ENCODE results near the gene PACS1.
"Not testable (repeated sequence)": the region's sequence is repeated elsewhere in the genome, so short reads cannot be mapped to it uniquely, and the experiment has no call there.

PACS1 gene

DNA sequence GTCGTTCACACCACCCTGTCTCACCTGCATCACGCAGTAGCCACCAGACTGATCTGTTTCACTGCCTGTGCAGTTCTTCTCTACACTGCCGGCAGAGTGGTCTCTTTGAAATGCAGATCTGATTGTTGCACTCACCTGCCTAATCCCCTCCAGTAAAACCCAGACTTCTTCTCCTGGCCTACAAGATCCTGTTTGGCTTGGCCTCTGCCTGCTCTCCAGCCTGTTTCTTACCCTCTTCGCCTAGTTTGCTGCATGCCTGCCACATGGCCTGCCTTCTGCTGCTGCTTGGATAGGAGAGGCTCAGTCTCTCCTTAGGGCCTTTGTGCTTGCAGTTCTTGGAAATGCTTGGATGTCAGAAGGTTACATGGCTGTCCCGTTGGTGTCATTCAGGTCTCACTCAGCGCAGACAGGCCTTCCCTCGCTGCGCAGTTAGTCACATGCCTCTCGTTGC is 42.0 kb downstream of the PACS1 start:
- FAIRE-seq = no peak

DNA sequence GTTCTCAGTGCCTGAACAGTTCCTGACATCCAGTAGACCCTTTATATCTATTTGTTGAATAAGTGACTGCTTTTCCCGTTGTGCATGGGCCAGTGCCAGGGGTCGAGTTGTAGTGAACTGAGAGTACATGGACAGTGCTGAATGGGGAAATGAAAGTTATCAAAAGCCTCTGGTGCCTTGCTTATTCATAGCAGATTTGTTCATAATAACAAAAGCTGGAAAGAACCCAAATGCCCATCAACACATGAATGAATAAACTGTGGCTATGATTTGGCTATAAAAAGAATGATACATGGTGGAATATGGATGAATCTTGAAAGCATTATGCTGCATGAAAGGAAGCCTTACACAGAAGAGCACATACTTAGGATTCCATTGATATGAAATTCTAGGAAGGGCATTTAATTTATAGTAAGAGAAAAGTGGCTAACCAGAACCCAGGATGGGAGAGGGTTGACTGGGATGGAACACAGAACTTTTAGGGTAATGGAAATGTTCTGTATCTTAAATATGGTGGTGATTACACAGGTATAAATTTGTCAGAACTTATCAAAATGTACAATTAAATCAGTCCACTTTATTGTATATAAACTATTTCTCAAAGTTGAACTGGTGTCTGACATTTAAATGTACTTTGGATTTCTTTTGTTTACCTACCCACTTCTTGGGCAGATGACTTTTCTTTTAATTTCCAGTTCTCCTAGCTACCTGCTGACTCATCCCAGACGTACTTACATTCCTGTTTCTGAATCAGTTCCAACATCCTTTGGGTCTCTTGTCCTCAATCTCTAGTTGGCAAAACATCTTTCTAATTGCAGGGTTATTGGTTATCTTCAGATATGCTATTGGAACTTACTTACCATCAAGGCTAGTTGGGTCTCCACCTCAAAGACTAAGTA is 42.8 kb downstream of the PACS1 start:
- FAIRE-seq = no peak

DNA sequence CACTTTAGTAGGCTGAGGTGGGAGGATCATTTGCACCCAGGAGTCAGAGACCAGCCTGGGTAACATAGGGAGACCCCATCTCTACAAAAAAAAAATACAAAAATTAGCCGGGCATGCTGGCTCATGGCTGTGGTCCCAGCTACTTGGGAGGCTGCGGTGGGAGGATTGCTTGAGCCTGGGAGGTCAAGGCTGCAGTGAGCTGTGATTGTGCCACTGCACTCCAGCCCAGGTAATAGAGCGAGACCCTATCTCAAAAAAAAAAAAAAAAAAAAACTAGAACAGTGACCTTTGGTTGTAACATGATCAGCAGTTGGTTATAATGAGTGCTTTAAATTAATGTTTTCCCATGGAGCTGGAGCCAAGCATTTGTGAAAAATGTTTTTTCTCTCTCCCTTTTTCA is 44.9 kb downstream of the PACS1 start:
- not testable (repeated sequence) for FAIRE-seq

DNA sequence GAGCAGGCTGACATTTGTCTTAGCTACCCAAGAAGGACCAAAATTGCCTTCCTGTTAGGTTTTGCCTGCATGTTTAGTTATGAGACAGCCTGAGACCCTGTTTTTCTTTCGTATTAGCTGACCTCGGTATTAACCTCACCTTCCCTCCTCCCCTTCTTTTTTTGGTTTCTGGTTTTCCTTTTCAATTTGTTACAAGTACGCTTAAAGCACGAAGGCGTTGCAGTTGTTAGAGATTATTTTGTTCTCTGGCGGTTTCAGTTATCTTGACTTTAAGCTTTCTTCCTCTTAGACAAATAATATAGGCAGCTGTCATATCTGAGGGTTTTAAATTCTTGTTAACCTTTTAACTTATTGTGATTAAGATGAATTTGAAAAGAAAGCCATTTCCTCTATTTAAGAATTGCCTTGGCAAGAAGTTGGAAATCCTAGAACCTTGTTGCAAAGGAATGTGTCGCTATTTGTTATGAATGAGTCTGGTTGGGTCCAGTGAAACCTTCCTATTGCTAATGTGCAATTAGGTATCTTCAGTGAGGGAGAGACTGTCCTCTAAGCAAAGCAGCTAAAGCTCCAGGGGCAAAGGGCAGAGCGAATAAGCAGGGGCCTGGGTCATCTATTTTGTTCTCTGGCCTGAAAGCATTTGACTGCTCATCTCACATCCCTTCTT is 45.7 kb downstream of the PACS1 start:
- no peak for FAIRE-seq

DNA sequence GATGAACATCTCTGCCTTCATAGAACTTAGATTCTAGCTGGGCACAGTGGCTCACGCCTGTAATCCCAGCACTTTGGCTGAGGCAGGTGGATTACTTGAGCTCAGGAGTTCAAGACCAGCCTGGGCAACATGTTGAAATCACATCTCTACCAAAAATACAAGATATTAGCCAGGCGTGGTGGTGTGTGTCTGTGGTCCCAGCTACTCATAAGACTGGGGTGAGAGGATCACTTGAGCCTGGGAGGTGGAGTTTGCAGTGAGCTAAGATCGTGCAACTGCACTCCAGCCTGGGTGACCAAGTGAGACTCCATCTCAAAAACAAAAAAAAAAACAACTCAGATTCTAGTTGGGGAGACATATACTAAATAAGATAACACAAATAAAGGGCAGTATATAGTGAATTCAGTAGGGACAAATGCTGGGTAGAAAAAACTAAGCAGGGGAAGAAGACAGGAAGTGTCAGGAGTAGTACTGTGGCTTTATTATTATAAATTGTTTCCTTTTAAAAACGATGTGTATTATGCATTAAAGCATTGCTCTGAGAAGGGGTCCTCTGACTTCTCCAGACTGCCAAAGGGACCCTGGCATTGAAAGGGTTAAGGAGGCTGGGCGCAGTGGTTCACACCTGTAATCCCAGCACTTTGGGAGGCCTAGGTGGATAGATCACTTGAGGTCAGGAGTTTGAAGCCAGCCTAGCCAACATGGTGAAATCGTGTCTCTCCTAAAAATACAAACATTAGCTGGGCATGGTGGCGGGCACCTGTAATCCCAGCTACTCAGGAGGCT is 46.7 kb downstream of the PACS1 start:
- no peak for FAIRE-seq

DNA sequence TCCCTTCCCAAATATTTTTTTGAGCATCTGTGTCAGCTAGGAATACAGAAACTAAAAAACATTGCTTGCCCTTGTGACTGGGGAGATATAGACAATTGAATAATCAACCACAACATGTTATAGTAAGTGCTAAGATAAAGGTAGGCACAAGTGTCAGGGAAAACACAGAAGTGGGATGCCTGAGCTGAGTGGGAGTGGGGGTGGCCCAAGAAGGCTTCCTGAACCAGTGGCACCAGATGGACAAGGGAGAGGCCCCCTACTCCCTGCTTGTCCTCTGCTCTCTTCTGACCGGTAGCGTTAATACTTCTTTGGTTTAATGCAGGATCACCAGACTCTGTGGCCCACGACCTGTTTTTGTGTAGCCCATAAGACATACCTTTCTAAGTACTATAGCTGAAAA is 48.8 kb downstream of the PACS1 start:
- no peak for FAIRE-seq

DNA sequence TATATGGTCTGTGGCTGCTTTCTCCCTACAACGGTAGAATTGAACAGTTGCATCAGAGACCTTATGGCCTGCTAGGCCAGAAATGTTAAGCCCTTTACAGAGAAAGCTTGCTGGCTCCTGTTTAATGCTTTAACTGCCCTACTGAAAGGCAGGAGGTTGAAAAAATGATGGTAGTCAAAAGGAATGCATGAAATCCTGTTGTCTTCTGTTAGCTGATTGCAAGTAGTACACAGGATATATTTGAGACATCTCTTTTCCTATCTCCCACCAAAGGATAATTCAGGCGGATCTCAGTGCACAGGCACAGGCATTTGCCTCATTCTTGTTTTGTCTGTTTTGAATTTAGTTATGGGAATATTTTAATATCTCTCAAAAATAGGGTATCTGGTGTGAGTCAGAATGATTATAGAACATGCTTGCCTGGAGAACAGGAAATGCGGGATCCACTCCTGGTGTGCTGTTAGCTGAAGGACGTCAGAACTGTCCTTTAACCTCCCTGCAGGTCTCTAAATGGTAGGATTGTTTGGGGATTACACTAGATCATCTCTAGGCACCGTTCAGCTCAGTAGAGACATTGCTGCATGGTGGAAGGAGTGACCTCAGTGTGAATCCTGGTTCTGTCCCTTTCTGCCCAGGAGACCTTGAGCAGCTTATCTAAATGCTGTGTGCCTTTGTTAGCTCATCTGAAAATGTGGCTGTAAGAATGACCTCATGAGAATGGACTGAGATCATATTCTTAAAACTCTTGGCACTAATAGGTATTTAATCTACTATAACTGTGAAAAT is 49.5 kb downstream of the PACS1 start:
- no peak for FAIRE-seq

DNA sequence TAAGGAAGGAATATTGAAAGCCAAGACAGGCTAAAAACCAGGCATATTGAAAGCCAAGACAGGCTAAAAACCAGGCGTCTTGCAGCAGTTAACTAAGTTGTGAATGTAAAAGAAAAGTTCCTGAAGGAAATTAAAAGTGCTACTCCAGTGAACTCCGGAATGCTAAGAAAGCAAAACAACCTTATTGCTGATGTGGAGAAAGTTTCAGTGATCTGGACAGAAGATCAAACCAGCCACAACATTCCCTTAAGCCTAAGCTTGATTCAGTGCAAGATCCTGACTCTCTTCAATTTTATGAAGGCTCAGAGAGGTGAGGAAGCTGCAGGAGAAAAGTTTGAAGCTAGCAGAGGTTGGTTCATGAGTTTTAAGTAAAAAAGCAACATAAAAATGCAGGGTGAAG is 51.4 kb downstream of the PACS1 start:
- FAIRE-seq = no peak

DNA sequence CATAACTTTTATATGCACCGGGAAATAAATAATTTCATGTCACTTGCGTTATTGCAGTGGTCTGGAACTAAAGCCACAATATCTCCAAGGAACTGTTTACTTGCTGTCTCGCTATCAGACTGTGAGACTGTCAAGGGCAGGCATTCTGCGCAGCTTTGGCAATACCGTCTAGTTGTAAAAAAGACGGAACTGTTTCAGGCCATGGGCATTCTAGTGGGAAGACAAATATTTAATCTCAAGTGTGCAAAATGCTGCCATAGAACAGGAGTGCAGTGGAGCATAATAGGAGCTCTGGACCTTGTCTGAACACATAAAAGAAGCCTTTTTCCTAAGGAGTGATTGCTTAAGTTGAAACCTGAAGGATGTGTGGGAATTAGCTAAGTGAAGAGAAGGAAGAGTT is 53.8 kb downstream of the PACS1 start:
- no peak for FAIRE-seq

DNA sequence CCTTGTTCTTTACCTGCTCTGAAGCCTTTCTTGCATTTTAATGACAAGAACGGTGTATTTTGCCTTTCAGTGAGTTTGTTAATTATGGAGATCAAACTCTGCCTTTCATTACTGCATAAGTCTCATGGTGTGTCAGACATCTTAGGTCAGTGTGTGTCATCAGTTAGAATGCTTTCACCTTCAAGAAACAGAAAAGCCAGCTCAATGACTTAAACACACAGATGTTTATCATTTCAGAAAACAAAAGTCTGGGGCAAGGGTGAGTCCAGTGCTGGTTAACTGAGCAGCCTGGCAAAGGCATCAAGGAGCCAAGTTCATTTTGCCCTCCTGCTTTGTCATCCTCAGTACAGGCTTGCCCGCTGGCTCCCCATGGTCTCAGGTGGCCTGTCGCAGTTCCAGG is 54.5 kb downstream of the PACS1 start:
- FAIRE-seq = no peak

DNA sequence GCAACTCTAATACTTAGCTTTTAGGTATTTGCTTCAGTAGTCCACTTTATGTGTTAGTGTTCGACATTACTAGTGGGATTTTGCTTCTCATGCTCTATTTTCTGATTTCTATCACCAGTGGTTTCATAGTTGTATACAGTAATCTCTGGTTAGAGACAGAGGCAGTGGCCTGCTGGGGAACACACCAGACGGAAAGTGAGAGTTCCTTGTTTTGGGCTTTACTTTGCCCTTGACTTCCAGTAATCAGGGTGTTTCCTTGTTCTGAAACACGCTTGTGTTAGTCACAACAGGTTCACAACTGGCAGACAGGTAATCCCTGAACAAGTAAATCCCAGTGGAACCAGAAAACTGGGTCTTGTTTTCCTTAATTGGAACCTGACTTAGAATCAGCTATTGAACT is 56.0 kb downstream of the PACS1 start:
- FAIRE-seq = no peak

DNA sequence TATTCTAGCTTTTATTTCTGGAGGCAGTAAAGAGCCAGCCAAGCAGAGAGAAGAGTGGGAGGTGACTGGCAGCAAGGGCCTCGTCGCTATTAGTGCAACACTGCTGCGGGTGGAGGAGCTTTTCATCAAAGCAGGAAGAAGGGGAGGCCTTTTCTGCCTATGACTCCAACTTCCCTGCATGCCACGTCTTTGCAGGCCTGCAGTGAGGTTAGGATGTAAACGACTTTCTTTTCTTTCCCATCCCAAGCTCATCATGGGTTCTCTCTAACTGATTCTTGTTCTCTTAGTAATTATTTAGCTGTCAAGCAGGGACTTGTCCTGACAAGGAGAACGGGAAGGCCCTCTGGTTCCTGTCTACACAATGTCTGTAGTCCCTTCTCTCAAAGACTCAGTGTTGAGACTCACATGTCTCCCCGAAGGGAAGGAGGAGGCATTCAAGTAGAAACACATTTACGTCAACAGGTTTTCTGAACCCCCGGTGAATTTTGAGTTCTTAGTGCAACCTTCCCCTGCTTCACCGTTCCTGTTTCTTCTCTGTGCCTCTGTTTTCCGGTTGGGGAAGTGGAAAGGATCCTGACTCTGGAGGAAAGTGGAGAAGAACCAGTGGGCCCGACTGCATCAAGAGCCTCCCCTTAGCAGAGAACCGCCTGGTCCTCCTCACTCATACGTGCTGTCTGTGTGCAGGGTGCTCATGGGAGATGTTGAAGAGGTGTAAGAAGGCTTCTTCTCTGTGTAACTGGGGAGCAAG is 56.9 kb downstream of the PACS1 start:
- no peak for FAIRE-seq

DNA sequence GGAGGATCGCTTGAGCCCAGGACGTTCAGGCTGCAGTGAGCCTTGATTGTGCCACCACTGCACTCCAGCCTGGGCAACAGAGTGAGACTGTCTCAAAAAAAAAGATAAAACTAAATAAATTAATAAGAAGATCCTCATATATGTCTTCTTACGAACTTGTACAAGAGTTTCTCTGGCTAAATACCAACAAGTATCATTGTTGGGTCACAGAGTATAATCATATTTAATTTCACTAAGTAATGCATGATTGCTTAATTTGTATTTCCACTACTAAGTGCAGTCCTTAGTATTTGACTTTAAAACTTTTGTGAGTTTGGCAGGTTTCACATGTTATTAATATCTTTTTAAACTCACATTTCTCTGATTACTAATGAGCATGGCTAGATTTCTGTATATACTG is 60.9 kb downstream of the PACS1 start:
- FAIRE-seq = no peak

DNA sequence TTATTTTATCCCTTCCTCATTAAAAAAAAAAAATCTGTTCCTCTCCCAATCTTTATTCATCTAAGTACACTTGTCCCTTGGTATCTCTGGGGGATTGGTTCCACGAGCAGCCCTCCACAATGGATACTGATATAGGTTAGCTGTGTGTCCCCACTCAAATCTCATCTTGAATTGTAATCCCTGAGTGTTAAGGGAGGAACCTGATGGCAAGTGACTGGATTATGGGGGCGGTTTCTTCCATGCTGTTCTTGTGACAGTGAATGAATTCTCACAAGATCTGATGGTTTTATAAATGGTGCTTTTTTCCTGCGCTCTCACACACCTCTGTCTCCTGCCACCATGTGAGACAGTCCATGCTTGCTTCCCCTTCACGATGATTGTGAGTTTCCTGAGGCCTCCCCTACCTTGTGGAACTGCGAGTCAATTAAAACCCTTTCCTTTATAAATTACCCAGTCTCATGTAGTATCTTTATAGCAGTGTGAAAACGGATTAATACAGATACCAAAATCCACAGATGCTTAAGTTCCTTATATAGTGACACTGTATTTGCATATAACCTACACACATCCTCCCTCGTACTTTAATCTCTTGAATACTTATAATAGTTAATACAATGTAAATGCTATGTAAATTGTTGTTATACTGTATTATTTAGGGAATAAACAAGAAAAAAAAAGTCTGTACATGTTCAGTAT is 62.0 kb downstream of the PACS1 start:
- no peak for FAIRE-seq

DNA sequence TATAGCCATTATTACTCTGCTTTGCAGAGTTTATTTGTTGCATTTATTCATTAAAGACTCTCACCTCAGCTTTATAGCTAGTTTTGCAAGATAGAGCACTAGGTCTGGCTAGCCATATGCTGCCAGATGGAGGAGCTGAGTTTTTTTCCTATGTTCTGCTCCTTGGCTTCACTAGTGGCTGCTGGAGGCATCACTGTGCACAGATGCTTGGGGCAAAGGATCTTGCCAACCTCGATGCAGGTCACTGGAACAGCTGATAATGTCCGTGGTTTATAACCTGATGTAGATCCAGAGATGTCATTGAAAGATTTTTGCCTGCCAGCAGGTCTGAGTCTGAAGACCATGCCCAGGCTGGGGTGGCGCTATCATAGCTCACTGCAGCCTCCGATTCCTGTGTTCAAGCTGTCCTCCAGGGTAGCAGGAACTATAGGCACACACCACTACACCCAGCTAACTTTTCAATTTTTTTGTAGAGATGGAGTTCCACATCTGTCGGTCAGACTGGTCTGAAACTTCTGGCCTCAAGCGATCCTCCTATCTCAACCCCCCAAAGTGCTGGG is 63.2 kb downstream of the PACS1 start:
- FAIRE-seq = no peak

DNA sequence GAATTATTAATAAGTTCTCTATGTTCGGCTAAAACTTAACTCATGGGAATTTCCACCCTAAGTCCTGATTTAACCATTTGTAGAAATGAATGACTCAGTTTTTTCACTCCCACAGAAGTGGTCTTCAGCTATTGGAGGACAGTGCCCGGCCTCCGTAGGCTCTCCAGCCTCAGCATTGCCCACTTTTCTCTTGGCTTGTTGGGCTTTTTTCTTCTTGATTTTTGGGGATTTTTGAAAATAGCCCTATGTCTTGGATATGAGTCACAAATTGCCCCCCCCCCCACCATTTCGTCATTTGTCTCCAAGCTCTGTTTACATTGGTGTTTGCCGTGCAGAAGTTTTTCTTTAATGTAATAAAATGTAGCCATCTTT is 66.7 kb downstream of the PACS1 start:
- no peak for FAIRE-seq

DNA sequence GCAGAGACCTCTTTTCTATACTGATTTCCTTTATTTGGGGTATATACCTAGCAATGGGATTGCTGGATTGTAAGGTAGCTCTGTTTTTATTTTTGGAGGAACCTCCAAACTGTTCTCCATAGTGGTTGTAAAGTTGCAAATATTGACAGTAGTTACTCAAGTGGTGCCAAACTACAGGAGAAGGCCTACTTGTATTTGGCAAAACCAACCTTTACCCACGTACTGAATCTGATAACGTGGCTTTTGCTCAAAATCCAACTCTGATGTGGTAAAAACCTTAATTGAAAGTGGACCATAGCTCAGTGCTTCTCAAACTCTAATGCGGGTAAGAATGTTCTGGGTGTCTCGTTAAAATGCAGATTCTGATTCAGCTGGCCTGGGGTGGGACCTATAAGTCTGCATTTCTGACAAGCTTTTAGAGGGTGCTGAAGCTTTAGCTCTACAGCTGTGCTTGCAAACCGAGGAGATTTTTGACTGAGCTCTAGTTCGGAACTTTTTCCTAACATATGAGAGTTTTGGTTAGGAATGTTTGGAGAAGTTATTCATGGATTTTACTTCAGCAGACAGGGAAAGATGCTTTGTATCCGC is 69.8 kb downstream of the PACS1 start:
- FAIRE-seq = no peak

DNA sequence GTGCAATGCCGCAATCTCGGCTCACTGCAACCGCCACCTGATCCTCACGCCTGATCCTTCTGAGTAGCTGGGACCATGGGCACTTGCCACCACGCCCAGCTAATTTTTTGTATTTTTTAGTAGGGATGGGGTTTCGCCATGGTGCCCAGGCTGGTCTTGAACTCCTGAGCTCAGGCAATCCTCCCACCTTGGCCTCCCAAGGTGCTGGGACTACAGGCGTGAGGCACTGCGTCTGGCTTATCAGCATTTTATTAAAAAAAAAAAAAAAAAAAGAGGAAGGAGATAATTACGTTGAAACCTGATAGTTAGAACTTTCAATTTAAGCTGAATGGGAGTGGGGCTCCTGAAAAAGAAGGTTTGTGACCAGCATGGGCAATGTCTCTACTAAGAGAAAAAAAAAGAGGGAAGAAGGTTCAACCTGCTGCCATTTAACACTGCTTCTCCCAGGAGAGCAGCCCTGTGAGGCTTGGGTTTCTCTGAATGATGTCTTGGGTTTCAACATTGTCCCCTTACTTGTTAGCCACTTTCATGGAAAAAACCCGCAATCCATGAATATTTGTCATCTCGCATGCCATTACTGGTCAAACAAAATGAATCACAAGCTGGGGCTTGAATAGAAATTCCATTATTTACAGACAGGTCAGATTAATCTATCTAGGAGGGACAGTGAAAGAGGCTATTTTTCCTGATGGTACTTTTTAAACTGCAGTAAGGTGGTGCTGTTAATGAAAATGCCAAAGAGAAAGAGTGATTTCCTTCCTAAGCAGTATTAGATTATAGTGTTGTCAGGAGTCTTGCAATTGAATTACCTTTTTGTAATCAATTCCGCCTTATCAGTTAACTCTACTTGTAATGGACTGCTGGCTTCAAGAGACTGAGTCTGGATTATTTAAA is 72.5 kb downstream of the PACS1 start:
- no peak for FAIRE-seq

DNA sequence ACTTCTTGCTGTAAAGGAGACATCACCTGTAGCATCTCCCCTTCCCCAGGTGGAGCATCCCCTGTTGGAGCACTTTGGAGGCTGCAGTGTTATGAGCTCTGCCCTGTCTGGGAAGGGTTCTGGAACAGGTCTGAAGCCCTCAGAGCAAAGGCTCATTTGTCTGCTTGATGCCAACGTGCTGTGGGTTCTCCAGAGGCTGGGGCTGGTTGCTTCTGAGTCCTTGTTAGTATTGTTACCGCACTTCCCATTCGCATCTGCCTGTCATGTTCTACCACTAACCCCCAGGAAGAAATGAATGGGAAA is 73.1 kb downstream of the PACS1 start:
- no peak for FAIRE-seq

All from A204.1 (cell line).